Measurements from ENCODE around the gene CHRNA4. TPM values are rescaled to one million over a fixed set of nuclear protein-coding genes. Genes with fewer than 3 reads are reported as not detected.

CHRNA4 gene
- total RNA-seq, 1 donor from 2014 or later: not detected

- no peak overlapping the region for H3K4me3 ChIP-seq (ENCODE audit: low read depth, low read length)
- DNase-seq (ENCODE audit: low read depth): no peak
- no peak for TF ChIP-seq CTCF (conservative IDR thresholded peaks at IDR 0.05; ENCODE audit: low read depth, low read length)
These were observed 64.4 kb downstream of the CHRNA4 start for GRCh38 chr20:63296531-63297299.

DNA sequence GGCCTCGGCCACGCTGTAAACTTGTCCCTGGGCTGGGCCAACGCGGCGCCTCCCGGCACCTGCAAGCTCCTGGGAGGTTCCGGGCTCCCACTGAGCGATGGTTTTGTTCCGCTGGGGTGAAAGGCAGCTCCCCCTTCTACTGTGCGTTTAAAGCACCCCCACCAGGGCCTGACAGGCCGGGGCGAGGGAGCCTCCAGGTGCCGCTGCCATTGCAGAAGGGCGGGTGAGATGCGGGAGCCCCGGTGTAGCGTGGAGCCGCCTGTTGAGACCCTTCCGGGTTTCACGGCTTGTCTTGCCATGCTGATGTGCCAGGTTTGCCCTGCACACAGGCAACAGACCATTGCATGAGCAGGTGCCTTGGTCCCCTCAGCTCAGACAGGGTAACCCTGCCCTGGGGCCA, 65.3 kb downstream of the CHRNA4 start:
- H3K4me3 ChIP-seq (ENCODE audit: low read depth, low read length): no peak overlapping the region
- no peak for TF ChIP-seq CTCF (conservative IDR thresholded peaks at IDR 0.05; ENCODE audit: low read depth, low read length)
- no peak for DNase-seq (ENCODE audit: low read depth)

DNA sequence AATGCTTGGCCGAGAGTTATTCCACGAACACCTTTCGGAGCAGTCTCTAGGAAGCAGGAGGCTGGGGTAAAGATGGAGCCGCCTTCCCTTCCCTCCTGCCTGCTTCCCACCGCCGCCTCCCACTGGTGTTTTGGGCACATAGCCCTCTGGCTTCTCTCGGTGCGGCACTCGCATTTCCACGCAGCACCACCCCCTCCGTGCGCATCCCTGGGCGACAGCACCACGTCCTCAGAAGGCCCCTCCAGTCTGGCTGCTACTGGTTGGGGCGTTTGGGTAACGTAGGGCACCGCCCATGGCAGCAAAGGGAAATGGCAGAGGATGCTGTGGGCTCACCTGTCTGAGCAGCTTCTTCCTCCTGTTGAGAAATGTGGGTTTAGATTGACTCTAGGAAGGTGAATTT, 65.7 kb downstream of the CHRNA4 start:
- no peak for TF ChIP-seq CTCF (conservative IDR thresholded peaks at IDR 0.05; ENCODE audit: low read depth, low read length)
- no peak overlapping the region for H3K4me3 ChIP-seq (ENCODE audit: low read depth, low read length)
- no peak for DNase-seq (ENCODE audit: low read depth)

DNA sequence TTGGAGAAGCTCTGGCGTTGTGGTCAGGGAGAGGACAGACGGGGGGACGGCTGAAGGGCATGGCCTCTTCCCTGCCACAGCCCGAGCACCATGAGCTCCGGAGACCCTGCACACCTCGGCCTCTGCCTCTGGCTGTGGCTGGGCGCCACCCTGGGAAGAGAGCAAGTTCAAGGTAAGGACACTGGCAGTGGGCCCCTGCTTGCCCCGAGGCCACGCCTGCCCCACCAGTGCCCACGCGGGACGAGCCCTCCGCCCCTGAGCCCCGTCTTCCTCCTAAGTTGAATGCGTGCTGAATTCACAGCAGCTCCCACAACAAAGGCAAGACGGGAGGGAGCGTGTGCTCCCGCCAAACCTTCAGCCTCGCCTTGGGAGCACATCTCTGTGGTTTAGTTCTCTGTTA, 66.1 kb downstream of the CHRNA4 start:
- DNase-seq (ENCODE audit: low read depth): no peak
- H3K4me3 ChIP-seq (ENCODE audit: low read depth, low read length): no peak overlapping the region
- no peak for TF ChIP-seq CTCF (conservative IDR thresholded peaks at IDR 0.05; ENCODE audit: low read depth, low read length)

DNA sequence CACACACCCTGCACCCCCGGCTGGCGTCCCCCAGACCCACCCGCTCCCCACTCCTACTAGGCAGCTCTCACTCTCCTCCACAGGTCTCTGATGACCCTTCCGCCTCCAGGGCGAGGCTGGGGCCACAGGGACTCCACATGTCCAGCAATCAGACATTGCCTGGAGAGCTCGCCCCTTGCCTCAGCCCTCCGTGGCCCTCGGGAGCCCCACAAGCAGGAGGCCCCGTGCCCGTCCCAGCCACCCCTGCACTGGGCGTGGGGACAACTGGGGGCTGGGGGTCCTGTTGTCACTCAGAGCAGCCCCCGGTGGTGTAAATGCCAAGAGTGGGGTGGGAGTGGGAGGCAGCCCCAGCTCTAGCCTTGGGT, 66.6 kb downstream of the CHRNA4 start:
- no peak for TF ChIP-seq CTCF (conservative IDR thresholded peaks at IDR 0.05; ENCODE audit: low read depth, low read length)
- no peak for DNase-seq (ENCODE audit: low read depth)
- no peak overlapping the region for H3K4me3 ChIP-seq (ENCODE audit: low read depth, low read length)

- no peak overlapping the region for H3K4me3 ChIP-seq (ENCODE audit: low read depth, low read length)
- no peak for TF ChIP-seq CTCF (conservative IDR thresholded peaks at IDR 0.05; ENCODE audit: low read depth, low read length)
- no peak for DNase-seq (ENCODE audit: low read depth)
These were observed 67.1 kb downstream of the CHRNA4 start for GRCh38 chr20:63293871-63294535.

DNA sequence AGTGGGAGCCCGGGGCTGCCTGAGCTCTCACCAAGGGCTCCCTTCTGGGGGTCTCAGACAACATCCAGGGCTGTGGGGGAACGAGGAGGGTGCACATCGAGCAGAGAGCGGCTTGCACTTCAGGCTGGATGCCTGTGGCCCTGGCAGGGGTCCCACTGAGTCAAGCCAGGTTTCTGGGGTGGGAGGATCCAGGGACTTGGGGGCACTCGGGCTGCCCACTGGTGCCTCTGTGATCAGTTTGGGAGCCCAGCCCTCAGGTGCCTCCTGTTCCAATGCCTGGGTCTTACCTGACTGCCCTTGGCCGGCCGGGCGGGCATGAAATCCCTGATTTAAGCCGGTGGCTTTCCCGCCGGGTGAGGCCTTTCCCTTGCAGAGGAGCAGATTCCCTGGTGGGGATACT, 67.7 kb downstream of the CHRNA4 start:
- DNase-seq (ENCODE audit: low read depth): no peak
- H3K4me3 ChIP-seq (ENCODE audit: low read depth, low read length): no peak overlapping the region
- no peak for TF ChIP-seq CTCF (conservative IDR thresholded peaks at IDR 0.05; ENCODE audit: low read depth, low read length)
